Right renal pelvis (tissue), 4 donors: Measurements from ENCODE around the gene MAD2L1. TPM values are rescaled to one million over a fixed set of nuclear protein-coding genes. Genes with fewer than 3 reads are reported as not detected.
A peak's percentile ranks its signal among the peaks of the same experiment; 100 is the strongest.
"Not testable (repeated sequence)": the region's sequence is repeated elsewhere in the genome, so short reads cannot be mapped to it uniquely, and the experiment has no call there.

ENCODE experiments used
- DNase-seq, 4 donors: peaks; one replicate each; pipeline ENCODE4 v3.0.0-alpha.2; 2013; ENCODE audit warnings: low read depth in 4 of 4, low spot score in 3 of 4, missing footprints in 1 of 4
- polyA plus RNA-seq, 4 donors: library from polyadenylated mRNA; unstranded; fragments of 120-200 nt; gene quantifications; one replicate each; pipeline ENCODE4 v1.2.1, GENCODE V29; 2013; ENCODE audit not compliant: insufficient read length in 4 of 4

MAD2L1 gene
- polyA plus RNA-seq, result 10 to 100 TPM; 51.2 to 59.3 (median 54.7) TPM

DNA sequence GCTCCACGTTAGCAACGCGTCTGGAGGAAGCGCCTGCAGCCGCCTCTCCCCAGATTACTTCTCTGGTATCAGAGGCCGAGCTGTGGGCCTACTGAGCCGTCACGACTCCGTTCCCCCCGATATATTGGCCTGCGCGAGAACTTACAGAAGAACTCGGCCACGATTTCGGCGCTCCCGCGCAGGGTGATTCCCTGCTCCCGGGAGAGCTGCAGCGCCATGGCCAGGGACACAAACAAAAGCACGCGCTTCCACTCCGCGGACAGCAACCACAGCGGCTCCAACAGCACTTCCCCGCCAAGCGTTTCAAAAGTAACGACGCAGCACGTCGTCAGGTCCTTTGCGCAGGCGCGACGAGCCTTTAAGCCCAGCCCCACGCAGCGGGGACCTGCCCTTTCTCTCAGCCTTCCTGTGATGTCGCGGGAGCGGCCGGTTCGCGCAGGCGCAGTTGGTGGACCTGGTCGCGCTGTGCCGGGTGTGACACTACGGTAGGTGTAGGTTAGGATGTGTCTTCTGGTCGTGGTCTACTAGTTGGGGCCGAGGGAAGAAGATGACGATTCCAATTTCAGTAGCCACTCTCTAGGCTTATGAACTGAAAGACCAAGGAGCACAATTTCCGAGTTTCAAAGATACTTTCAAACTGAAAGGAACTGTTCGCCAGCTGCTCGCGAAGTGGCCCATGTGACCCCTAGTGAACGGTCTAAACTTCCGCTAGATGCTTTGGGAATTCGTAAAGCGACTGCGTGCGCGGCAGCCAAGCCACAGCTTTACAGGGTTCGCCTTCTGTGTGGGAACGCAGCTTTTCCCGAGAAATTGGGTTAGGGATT lies at the start of gene MAD2L1:
TSS of gene MAD2L1 (minus strand) at position 332 of the 824 bp plus-strand sequence. CDS start at position 218, 114 bp downstream.
- DNase-seq, result peak; percentile 96 to 98 (median 96)

DNA sequence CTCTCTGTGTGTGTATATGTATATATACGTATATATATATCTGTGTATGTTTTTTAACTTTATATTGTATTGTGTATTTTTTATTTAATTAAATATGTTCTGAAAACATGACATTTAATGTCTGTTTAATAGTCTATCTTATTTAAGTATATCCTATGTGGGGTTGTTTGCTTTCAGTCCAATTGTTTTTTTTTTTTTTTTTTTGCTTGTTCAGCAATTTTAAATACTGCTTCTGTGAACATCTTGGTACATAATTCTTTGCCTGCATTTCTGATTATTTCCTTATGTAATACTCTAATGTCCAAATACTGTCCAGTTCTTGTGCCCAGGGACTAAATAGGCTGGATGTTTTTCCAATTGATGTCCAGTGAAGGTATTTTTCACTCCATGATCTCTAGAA lies 45.1 kb upstream of the MAD2L1 start:
- no peak for DNase-seq

DNA sequence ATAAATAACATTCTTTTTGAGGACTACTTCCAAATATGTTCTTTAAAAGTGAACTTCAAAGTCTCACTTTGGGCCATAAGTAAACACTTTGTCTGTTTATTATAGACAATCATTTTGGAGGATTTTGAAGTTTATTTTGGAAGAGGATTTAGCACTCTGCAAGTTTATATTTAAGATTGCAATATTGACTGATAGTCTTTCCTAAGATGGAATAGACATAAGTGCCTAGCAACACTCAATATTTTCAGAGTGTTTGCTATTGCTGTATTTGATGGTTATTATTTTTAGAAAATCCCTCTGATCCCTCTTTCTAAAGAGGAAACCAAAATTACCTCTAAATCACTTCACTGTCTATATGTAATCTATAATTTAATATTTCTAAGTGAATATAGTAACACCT lies 42.8 kb upstream of the MAD2L1 start:
- DNase-seq, result no peak

DNA sequence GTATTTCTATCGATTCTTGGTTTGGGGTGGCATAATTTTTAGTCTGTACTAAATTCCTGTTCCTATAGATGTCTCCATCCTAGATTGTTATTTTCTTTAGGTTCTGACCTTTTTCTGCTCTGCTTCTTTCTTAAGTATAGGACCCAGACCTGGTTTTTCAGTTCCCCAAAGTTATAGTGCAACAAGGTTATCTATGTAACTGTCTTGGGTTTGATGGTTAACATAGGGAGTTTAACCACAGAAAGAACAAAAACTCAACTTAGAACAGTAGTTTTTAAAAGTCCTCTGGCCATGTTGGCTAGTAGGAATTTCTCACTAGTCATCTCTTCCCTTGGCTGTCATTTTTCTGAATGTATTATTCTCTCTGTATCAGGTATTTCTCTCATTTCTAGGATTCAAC lies 38.8 kb upstream of the MAD2L1 start:
- no peak for DNase-seq

DNA sequence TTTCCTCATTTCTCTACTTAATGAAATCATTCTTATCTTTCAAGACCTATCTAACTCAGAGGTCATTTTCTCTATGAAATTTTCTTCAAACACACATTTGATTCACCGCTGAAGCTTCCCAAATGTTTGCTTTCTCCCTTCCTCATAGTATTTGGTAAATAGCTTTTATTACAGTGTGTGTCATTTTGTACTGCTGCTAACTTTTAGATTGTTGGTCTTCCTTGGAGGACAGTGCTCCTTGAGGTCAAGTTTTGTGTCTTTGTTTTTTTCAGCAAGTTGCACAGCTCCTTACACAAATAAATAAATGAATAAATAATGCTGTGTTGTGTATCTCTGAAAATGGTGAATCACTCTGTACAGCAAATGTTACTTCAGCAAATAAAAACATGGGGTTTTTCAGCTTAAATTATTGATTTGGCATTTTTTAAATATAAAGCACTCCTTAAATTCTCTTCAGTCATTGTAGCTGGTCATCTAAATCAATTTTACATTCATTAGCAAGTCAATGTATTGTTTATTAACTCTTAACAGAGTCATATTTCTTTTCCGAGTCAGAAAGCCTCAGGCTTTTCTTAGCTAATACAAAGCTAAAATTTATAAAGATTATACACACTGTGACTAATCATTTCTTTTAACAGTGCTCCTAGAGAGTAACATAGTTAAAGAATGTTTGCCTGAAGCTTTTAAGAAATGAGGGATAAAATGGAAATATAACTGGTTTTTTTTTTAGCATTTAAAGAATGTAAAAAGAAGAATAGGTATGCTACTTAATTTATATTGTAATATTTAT lies 30.1 kb upstream of the MAD2L1 start:
- no peak for DNase-seq

DNA sequence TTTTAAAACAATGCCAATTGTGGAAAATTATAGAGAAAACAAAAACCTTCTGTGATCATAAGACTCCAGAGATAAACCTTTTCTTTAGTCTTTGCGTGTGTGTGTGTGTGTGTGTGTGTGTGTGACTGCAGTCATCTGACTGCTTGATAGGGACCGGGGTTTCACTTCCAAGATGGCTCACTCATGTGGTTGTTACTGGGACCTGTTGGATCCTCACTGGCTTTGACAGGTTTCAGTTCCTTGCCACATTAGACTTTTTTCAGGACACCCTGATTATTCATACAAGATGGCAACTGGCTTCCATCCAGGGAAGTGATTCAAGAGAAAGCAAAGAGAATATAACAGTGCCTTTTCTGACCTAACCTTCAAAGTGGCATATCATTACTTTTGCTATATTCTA lies 21.9 kb upstream of the MAD2L1 start:
- no peak for DNase-seq

DNA sequence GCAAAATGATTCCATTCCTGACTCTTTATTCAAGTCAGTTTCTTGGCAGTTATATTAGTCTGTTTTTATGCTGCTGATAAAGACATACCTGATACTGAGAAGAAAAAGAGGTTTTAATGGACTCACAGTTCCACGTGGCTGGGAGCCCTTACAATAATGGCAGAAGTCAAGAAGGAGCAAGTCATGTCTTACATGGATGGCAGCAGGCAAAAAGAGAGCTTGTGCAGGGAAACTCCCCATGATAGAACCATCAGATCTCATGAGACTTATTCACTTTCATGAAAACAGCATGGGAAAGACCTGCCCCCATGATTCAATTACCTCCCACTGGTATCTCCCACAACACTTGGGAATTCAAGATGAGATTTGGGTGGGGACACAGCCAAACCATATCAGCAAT lies 21.4 kb upstream of the MAD2L1 start:
- DNase-seq, result not testable (repeated sequence)

DNA sequence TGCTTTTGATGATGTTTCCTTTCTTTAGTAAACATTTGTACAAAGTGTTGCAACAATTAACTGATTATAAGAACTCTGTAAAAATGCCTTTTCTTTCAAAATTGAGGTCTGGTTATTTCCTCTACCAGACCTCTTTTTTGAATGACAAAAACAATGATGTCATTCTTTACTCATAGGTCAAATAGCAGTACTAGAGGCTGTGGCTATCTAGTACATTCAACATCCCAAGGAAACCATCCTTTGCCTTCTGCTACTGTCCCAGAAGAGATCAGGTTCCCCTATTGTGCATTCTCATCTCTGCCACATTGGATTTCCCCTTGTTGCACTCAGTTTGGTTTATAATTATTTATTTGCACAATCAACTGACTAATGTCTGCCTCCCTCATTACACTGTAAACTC lies 19.1 kb upstream of the MAD2L1 start:
- DNase-seq, result no peak

DNA sequence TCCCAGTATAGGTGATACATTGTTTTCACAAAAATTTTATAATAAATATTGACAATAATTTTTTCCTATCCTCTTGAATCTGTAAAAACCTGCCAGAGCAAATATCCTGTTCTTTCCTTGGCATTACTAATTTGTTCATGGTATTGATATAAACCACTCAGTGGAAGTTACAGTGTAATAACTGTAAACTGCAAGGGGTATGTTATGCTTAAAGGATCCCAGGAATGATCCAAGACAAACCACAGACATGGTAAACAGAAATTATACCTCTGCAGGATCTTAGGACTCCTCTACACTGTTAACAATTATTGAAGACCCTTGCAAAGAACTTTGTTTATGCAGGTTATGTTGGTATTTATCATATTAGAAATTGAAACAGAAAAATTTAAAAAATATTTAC lies 17.7 kb upstream of the MAD2L1 start:
- no peak for DNase-seq

DNA sequence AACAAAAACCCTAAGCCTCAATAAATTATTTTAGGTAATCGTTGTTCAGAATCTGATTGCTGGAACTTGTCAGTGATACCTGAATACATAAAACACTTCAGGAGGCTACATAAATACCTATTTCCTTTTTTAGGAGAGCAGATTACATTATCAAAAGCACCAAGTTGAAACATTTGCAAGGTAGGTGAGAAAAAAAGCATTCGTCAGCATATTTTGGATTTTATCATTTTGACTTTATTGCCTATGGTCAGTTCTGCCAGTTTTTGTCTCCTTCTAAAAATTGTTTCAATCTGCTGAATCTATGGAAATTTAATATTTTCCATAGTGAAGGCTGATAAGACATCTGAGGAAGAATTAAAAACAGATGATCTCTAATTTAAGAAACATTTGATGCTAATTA lies 16.5 kb upstream of the MAD2L1 start:
- no peak for DNase-seq

DNA sequence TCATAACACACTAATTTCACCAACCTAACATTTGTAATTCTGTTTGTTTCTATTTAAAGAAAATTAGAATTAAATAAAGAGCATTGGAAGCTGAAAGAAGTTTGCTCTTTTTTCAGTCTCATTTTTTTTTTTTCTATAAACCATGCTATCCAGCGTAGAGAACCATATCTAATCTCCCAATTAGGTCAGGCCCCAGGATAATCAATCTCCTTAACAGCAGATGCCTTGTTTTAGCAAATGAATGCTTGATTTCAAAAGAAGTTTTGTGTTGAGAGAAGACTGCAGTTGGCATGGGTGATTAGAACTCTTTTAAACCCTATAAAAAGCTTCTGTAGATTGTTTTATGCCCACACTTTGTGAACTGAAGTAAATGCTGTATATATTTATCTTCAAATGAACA lies 15.6 kb upstream of the MAD2L1 start:
- DNase-seq, result no peak

DNA sequence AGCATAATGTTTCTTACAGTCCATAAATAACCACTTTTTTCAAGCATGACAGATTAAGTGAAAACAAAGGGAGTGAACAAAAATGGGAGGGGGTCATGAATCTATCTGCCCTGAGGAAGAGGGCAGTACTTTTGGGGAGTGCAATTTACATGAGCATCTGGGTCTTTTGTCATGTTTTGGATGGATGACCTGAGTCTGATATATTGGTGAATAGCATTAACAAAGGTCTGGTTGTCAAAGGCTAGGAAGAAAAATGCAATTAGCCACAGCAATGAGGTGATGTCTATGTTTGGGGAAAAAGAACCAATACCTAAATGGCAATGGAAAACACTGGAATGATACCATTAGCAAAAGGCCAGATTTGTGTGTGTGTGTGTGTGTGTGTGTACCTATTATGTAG lies 15.1 kb upstream of the MAD2L1 start:
- no peak for DNase-seq

DNA sequence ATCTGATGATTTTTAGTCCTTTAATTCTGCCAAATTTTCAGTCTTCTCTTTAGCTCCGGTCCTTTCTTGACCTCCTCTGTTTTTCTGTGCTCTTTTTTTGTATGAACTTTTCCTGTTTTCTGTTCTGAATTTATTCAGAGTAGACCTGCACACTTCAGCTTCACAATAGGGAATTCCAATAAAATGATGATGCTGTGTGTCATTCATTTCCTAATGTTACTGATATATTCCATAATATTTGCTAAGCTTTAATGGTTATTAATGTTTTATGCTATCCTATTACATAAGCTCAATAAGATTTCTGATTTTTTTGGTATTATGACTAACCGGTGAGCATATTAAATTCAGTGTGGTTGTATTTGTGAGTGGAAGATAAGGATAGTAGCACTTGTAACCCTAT lies 13.9 kb upstream of the MAD2L1 start:
- no peak for DNase-seq

DNA sequence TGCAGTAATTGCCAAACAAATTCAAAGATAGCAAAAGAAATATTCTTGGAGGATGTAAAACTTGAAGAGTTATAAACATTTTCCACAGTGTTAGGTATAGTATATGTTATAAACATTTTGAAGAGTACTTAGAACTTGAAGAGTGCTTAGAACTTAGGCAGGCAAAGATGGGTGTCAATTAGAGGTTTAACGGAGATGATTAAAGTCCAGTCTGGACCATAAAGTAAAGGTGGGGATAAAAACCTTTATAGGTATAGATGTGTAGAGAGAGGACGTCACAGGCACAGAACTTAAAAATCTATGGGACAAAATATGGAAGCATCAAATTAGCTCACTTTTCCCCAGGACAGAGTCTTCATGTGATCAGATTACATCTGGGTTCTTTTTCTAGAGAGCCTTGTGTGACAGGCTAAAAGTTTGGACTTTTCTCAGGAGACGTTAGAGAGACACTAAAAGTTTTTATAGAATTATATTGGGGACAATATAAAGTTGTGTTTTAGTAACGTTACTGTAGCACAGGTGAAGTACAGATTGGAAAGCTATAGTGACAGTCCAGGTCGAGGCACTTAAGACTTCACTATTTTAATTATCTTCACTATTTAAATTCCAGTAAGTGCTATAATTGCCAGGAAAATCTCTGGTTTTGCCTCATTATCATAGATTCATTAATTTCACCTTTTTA lies 13.3 kb upstream of the MAD2L1 start:
- DNase-seq, result no peak

DNA sequence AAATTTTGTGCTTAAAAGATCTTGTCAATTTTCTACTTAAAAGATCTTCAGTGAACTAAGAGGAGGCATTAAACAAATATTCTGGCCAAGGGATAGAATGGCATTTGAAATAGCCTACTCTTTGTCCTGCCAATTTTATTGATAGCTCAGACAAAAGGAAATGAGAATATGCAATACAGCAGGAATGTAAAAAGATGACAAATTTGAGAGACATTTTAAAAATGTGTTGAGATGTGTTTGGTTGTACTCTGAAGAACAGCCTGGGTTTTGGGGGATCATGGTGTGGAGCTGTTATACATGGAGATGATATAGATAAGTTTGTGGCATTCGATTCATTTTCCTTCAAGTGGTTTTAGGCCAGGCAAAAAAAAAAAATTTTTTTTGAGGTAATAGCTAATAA lies 11.6 kb upstream of the MAD2L1 start:
- DNase-seq, result no peak

DNA sequence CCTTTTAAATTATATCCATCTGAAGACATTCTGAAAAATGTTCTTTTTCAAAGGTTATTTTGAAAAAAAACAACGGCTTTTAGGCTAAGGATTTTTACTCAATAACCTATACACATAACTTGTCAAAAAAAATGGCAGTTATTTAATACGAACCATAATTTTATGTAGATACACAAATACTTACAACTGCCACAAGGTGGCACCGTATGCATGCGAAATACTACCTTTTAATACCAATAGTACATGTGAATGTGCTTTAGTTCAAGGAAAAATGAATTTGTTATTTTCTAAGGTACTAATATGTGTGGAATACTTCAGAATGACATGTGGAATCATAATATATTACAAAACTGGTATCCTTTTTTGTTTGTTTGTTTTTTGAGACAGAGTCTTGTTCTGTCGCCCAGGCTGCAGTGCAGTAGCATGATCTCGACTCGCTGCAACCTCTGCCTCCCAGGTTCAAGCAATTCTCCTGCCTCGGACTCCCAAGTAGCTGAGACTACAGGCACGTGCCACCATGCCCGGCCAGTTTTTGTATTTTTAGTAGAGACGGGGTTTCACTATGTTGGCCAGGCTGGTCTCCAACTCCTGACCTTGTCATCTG lies 4.6 kb upstream of the MAD2L1 start:
- no peak for DNase-seq

DNA sequence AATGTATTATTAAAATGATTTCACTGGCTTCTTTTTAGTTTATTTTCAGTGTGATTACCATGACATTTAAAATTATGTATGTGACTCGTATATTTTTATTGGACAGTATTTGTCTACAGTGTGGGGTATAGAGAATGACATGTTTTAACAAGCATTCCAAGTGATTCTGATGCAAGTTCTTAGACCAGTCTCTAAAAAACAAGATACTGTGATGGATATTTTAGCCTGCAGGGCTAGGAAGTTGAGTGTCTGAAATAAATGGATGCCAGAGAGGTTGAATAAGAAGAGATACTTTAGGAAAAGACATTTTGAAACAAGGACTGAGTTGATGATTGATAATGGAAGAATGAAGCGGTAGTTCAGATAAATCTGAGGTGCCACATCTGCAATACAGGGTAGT lies 3.5 kb upstream of the MAD2L1 start:
- DNase-seq, result no peak

DNA sequence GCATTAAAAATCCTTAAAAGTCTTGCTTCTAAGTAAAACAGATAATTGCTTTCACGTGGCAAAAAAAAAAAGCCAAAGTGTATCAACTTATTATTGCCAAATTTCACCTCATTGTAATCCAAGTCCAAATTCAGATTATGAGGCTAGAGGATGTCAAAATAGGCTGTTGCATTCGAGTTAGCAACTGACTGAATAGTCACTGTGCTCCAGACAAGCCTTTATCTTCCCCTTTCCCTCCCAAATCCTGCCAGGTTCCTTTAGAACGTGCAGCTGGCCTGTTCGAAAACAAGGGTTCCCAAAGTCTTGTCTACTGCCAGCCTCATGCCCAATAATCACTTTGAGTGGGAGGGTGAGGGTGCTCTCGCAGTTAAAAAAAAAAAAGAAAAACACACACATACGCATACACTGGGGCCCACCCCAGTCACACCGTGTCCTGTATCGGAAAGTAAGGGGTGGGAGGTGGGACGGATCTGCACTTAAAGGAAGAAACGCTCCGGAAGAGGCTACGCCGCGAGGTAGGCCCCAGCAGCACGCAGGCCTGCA lies 603 bp downstream of the MAD2L1 start:
- DNase-seq, result no peak

DNA sequence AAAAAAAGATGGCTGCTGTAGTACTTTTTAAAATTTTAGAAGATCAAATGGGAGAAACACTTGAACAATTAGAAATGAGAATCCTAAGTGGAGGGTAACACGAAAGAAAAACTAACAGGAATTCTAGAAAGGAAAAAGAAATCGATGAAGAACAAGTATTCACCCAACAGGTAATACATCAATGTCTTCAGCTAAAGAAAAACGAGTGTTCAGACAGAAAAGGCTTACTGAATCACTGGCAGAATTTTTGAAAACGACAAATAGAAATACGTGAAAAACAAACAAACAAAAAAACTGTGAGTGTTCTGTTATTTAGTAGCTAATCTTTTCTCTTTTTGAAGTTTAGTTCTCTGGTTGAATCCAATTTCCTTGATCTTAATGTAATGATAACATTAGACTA lies 1.8 kb downstream of the MAD2L1 start:
- no peak for DNase-seq

DNA sequence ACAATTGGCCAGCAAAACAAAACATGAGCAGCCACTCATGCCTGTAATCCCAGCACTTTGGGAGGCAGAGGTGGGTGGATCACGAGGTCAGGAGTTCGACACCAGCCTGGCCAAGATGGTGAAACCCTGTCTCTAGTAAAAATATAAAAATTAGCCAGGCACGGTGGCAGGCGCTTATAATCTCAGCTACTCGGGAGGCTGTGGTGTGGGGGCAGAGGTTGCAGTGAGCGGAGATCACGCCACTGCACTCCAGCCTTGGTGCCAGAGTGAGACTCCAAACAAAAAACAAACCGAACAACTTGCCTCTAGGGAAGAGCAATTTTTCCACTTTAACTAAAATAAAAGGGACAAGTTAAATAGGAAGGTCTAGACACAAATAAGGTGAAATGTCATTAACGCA lies 2.9 kb downstream of the MAD2L1 start:
- not testable (repeated sequence) for DNase-seq
